GM19468 (cell line): ENCODE data around the gene PCSK1.
"Not testable (repeated sequence)": the region's sequence is repeated elsewhere in the genome, so short reads cannot be mapped to it uniquely, and the experiment has no call there.

ENCODE experiments used
- ATAC-seq: cut with Tn5 transposase; IDR thresholded peaks from one replicate; pipeline ENCODE4 v1.9.1; 2021; ENCODE audit warnings: mild to moderate bottlenecking, moderate library complexity, moderate number of reproducible peaks; ENCODE audit not compliant: unreplicated experiment; ENCODE audit errors: extremely low read depth

The PCSK1 gene

GRCh38 chr5:96431376-96432187 lies 1.5 kb downstream of the PCSK1 start:
- no peak for ATAC-seq

DNA sequence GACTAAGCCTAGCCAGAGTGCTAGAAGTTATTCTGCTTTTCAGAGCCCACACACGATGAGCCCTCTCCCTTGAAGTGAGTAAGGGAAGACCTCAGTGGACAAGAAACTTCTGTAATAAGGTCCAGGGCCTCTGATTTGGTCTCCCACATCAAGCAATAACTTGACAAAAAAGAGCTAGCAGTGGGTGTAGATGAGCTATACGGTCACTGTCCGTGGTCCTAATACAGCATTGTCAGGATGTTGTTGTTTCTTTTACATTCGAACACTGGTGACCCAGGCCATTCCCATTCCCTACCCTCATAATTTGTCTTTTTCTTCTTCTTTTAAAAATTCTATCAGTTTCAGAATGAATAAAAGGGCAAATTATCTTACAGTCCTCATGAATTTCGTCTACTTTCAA lies 5.2 kb downstream of the PCSK1 start:
- no peak for ATAC-seq

DNA sequence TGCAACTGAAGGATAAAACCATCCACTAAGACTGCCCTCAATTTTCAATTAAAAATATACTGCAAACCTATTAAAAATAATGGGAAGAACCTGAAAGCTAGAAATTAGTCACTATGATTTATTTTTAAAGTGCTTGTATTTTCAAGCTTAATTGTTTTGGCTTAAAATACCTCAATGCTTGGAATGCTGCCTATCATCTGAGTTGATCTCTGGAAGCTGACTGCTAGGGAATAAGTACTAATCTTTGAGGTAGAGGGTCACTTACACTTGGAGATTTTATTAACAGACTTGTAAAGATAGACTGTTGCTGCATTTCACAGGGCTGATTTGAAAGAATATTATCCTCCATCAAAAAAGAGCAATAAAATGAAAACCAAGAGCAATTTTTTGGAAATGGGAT lies 6.2 kb downstream of the PCSK1 start:
- ATAC-seq, result no peak

DNA sequence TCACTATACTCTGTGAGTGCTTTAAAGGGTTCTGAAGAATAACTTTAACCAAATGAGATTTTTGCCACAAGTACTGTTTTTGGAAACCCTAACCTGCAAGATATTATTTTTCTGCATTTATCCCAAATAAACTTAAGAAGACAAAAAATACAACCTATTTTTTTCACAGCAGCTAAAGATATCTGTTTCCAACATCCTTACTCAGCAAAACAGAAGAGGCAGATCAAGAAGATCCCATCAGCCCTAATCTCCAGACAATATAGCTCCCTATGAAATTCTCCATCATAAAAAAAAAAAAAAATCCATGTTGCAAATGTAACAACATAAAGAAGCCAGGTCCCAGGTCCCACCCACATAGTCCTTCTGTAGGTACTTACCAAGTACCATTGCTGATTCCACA lies 7.6 kb downstream of the PCSK1 start:
- ATAC-seq, result no peak

DNA sequence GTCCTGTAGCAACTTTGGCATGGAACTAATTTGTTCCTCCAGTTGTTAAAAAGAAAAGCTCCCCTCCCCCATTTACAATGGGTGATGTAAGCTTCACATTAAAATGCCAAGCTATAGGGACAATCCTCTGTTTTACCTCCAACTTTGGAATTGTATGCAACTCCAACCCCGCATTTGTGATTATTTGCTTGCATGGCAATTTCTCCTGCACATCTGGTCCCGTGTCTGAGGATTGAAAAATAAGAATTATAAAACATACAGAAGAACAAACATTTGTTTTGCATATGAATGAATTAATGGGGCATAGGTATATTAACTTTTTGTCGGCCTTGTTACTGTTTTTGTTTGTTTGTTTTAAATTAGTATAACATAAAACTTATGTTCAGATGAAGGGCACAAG lies 17.2 kb downstream of the PCSK1 start:
- no peak for ATAC-seq

DNA sequence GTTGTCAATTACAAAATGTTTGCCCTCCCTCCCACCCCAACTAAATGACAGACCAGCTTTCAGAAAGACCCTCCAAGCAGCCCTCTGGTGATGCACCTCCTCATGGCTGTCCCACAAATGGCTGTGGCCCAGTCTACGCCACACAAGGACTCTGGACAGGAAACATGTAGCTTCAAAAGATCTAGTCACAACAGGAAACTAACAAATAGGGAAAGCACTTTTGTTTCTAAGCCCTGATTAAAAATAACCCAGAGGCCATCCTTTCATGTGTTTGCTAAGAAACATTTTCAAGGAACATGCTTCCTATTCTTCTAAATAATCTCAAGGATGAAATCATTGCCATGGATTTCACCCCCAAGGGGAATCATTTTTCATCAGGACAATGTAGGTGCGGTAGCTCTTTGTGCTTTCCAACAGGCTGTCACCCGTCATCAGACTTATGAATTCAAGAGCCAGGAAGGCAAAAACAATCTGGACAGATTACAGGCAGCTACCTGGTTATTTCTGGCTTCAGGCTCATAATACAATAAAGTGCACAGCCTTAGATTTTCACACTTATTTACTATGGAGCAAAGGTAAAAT lies 20.1 kb downstream of the PCSK1 start:
- ATAC-seq, result no peak

GRCh38 chr5:96410013-96410412 lies 23.0 kb downstream of the PCSK1 start:
- no peak for ATAC-seq

DNA sequence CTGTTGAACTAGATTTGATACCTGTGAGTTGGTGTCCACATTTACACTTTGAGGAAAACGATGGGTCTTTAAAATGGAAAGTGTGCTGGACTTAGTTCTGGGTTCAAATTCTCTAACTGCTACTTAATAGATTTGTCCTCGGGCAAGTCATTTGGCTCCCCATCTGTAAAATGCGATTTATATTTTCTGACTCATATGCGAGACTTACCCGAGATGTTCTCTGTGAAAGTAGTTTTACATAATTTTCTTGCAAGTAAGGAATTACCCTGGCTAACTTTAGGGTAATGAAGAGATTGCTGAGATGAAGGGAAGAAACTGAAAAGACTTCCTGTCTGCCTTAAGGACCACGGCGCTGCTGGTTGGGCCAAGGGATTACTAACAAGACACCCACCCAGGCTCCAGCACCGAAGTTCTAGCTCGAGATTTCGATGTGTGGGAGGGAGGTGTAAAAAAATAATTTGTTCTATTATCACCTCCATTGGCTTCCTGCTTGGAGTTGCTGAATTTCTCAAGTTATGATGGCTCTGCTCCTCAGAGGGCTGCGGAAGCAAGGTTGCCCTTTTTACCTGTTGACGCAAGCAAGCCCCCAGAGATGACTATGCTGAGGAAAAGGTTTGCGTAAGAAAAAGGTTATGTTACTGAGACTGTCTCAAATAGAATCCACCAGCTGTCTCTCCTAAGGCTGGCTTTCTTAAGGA lies 24.1 kb downstream of the PCSK1 start:
- ATAC-seq, result no peak

- ATAC-seq, result no peak
Measured at GRCh38 chr5:96408210-96408777, 24.8 kb downstream of the PCSK1 start.

DNA sequence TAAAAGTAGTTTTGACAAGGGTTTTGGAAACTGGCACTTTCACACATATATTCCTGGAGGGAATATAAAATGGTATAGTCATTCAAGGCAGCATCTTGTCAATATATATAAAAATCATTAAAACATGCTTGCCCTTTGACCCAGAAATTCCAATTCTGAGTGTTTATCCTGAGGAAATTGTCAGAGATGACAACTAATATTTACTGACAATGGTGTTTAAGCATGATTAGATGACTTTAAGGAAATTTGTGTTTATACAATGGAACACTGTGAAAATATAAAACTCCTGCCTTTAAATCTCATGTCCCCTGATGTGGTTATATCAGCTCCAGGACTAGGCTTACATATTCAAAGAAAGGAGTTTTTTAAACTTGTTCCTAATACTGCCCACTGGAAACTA lies 25.6 kb downstream of the PCSK1 start:
- no peak for ATAC-seq

- no peak for ATAC-seq
Measured at GRCh38 chr5:96404191-96404867, 28.7 kb downstream of the PCSK1 start.

- no peak for ATAC-seq
Measured at GRCh38 chr5:96402500-96402899, 30.5 kb downstream of the PCSK1 start.

- no peak for ATAC-seq
Measured at GRCh38 chr5:96396878-96397277, 36.2 kb downstream of the PCSK1 start.

GRCh38 chr5:96395295-96395694 lies 37.8 kb downstream of the PCSK1 start:
- not testable (repeated sequence) for ATAC-seq

- ATAC-seq, result no peak
Measured at GRCh38 chr5:96391921-96392320, 41.1 kb downstream of the PCSK1 start.

DNA sequence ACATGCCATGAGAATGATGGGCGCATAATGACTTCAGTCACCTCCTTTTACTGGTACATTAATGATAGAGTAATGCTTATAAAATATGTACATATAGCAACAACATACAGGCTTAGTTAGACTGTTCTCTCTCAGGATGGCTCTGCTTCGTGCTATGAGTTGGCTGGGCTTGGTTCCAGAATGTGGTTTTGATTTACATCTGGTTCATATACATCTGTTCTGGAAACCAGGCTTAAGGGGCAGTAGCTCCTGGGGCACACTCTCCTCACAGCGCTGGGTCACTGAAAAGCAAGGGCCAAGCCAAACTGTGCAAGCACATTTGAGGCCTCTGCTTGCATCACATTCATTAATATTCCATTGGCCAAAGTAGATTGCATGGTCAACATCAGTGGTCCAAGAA lies 44.9 kb downstream of the PCSK1 start:
- no peak for ATAC-seq

GRCh38 chr5:96387616-96388015 lies 45.4 kb downstream of the PCSK1 start:
- no peak for ATAC-seq

DNA sequence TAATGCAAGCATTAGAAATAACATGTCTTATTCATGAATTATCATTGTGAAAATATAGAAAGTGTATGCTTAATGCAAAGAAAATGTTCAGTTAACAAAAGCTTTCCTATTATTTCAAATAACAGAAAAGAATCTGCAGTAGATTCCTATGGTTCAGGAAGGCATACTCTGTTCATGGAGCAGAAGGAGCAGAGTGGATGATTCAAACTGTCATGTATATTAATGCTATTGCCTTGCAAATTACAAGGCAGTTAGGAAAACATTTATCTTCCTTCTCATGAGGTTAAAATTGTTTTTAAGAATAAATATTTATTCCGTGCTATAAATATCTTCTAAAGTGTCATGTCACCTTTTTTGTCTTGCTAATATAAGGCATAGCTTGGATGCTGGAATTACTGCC lies 47.5 kb downstream of the PCSK1 start:
- no peak for ATAC-seq

DNA sequence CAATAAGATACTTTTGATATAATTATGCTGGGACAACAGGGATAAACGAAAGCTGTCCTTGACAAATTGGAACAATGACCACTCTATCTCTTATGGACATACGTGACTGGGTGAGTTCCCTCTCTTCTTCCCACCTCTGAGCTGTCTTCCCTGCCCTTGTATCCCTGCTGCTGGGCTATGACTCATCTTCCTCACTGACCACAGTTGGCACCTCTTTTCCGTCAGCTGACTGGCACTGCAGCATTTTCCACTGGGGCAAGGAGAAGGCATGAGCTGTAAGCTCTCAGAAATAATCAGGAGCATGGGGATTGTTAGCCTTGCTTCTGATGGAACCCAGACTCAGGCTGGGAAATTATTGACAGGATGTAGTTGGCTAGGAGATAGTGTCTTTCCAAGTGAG lies 48.7 kb downstream of the PCSK1 start:
- no peak for ATAC-seq

- no peak for ATAC-seq
Measured at GRCh38 chr5:96381526-96381925, 51.5 kb downstream of the PCSK1 start.

GRCh38 chr5:96379896-96380295 lies 53.2 kb downstream of the PCSK1 start:
- no peak for ATAC-seq
